Glutamatergic neuron (in vitro differentiated cells): ENCODE measurements around the gene PRMT3. TPM values are rescaled to one million over a fixed set of nuclear protein-coding genes. Genes with fewer than 3 reads are reported as not detected.

Experiments used
- DNase-seq: peaks from one replicate; pipeline ENCODE4 v3.0.0; 2022
- H3K27ac Mint-ChIP-seq: one replicate; pipeline ENCODE4 v1.8.0; 2020; ENCODE audit warnings: mild to moderate bottlenecking, mixed read lengths, inconsistent platforms; ENCODE audit not compliant: unreplicated experiment
- H3K27me3 Mint-ChIP-seq: one replicate; pipeline ENCODE4 v1.8.0; 2020; ENCODE audit warnings: mild to moderate bottlenecking, moderate library complexity, mixed read lengths, inconsistent platforms; ENCODE audit not compliant: unreplicated experiment
- H3K36me3 Mint-ChIP-seq: one replicate; pipeline ENCODE4 v1.8.0; 2020; ENCODE audit warnings: mild to moderate bottlenecking, mixed read lengths, inconsistent platforms; ENCODE audit not compliant: unreplicated experiment
- H3K4me1 Mint-ChIP-seq: one replicate; pipeline ENCODE4 v1.8.0; 2020; ENCODE audit warnings: mild to moderate bottlenecking, low read depth, mixed read lengths, inconsistent platforms; ENCODE audit not compliant: unreplicated experiment
- H3K4me3 Mint-ChIP-seq: one replicate; pipeline ENCODE4 v1.8.0; 2020; ENCODE audit warnings: mild to moderate bottlenecking, mixed read lengths, inconsistent platforms; ENCODE audit not compliant: unreplicated experiment
- H3K9me3 Mint-ChIP-seq: one replicate; pipeline ENCODE4 v1.8.0; 2020; ENCODE audit warnings: mild to moderate bottlenecking, moderate library complexity, mixed read lengths, inconsistent platforms; ENCODE audit not compliant: unreplicated experiment
- CTCF ChIP-seq: fragments of 200-600 bp; sonication (generic); IDR thresholded peaks from one replicate; pipeline ENCODE4 v1.5.0; 2021; ENCODE audit not compliant: partially characterized antibody, unreplicated experiment
- total RNA-seq: library from RNA; stranded (reverse); fragmentation: NEBNext Ultra II Directional; extraction: Animal tissue kit (Norgen Biotek cat#: 25700); gene quantifications from one replicate; pipeline ENCODE4 v1.2.1, GENCODE V29; 2021; ENCODE audit not compliant: unreplicated experiment

Gene PRMT3
- total RNA-seq, 1 donor from 2014 or later = 11.2 TPM

- Mint-ChIP-seq H3K9me3 (no peaks in the 10 kb centered on the region), H3K27me3 (no peaks in the 10 kb centered on the region), H3K4me3 (no peak overlapping the region), H3K4me1 (peaks cover 2% of the 10 kb centered on the region), H3K27ac (no peak overlapping the region), H3K36me3 (no peaks in the 10 kb centered on the region)
- no peak for DNase-seq
- no peak for TF ChIP-seq CTCF
Observed at GRCh38 chr11:20399498-20399897, 12.0 kb downstream of the PRMT3 start.

GRCh38 chr11:20403059-20403458 lies 15.5 kb downstream of the PRMT3 start:
- Mint-ChIP-seq H3K4me1 (no peaks in the 10 kb centered on the region), H3K4me3 (no peak overlapping the region), H3K27ac (no peak overlapping the region), H3K36me3 (no peaks in the 10 kb centered on the region), H3K27me3 (no peaks in the 10 kb centered on the region), H3K9me3 (no peaks in the 10 kb centered on the region)
- no peak for TF ChIP-seq CTCF
- no peak for DNase-seq

GRCh38 chr11:20406484-20406883 lies 19.0 kb downstream of the PRMT3 start:
- H3K4me1 Mint-ChIP-seq = no peaks in the 10 kb centered on the region
- no peak for TF ChIP-seq CTCF
- no peaks in the 10 kb centered on the region for H3K36me3 Mint-ChIP-seq
- no peaks in the 10 kb centered on the region for H3K27me3 Mint-ChIP-seq
- no peak overlapping the region for H3K27ac Mint-ChIP-seq
- no peaks in the 10 kb centered on the region for H3K9me3 Mint-ChIP-seq
- no peak overlapping the region for H3K4me3 Mint-ChIP-seq
- DNase-seq = no peak

GRCh38 chr11:20407344-20407743 lies 19.8 kb downstream of the PRMT3 start:
- H3K4me1 Mint-ChIP-seq = no peaks in the 10 kb centered on the region
- TF ChIP-seq CTCF = no peak
- H3K36me3 Mint-ChIP-seq = no peaks in the 10 kb centered on the region
- H3K27me3 Mint-ChIP-seq = no peaks in the 10 kb centered on the region
- no peak overlapping the region for H3K4me3 Mint-ChIP-seq
- H3K27ac Mint-ChIP-seq = no peak overlapping the region
- no peaks in the 10 kb centered on the region for H3K9me3 Mint-ChIP-seq
- DNase-seq = no peak

GRCh38 chr11:20415432-20415831 lies 27.9 kb downstream of the PRMT3 start:
- H3K36me3 Mint-ChIP-seq = no peaks in the 10 kb centered on the region

More at GRCh38 chr11:20415432-20415831, 27.9 kb downstream of the PRMT3 start:
- no peaks in the 10 kb centered on the region for H3K9me3 Mint-ChIP-seq
- H3K27me3 Mint-ChIP-seq = no peaks in the 10 kb centered on the region
- DNase-seq = no peak
- no peak overlapping the region for H3K27ac Mint-ChIP-seq
- H3K4me1 Mint-ChIP-seq = no peaks in the 10 kb centered on the region
- no peak for TF ChIP-seq CTCF
- no peak overlapping the region for H3K4me3 Mint-ChIP-seq
